ENCODE data around the gene NUP85.
"Not testable (repeated sequence)": the region's sequence is repeated elsewhere in the genome, so short reads cannot be mapped to it uniquely, and the experiment has no call there.

The NUP85 gene

GRCh38 chr17:75205793-75206163, 299 bp downstream of the NUP85 start:
- DNase-seq (ENCODE audit: low read depth, low spot score) = no peak

GRCh38 chr17:75207050-75207407, 1.6 kb downstream of the NUP85 start:
- not testable (repeated sequence) for DNase-seq (ENCODE audit: low read depth, low spot score)

- no peak for DNase-seq (ENCODE audit: low read depth, low spot score)
Observed at GRCh38 chr17:75207760-75208159, 2.3 kb downstream of the NUP85 start.

GRCh38 chr17:75208161-75208560, 2.7 kb downstream of the NUP85 start:
- no peak for DNase-seq (ENCODE audit: low read depth, low spot score)

GRCh38 chr17:75209061-75209460, 3.6 kb downstream of the NUP85 start:
- no peak for DNase-seq (ENCODE audit: low read depth, low spot score)

- DNase-seq (ENCODE audit: low read depth, low spot score) = no peak
Observed at GRCh38 chr17:75218131-75218530, 12.7 kb downstream of the NUP85 start.

- no peak for DNase-seq (ENCODE audit: low read depth, low spot score)
Observed at GRCh38 chr17:75219815-75220214, 14.3 kb downstream of the NUP85 start.

GRCh38 chr17:75225016-75225415, 19.5 kb downstream of the NUP85 start:
- no peak for DNase-seq (ENCODE audit: low read depth, low spot score)

GRCh38 chr17:75227729-75228128, 22.2 kb downstream of the NUP85 start:
- no peak for DNase-seq (ENCODE audit: low read depth, low spot score)

- no peak for DNase-seq (ENCODE audit: low read depth, low spot score)
Observed at GRCh38 chr17:75228305-75228704, 22.8 kb downstream of the NUP85 start.

- DNase-seq (ENCODE audit: low read depth, low spot score) = no peak
Observed at GRCh38 chr17:75228847-75229246, 23.4 kb downstream of the NUP85 start.

GRCh38 chr17:75231071-75231470, 25.6 kb downstream of the NUP85 start:
- no peak for DNase-seq (ENCODE audit: low read depth, low spot score)

GRCh38 chr17:75231741-75232464, 26.4 kb downstream of the NUP85 start:
- DNase-seq (ENCODE audit: low read depth, low spot score) = no peak

- no peak for DNase-seq (ENCODE audit: low read depth, low spot score)
Observed at GRCh38 chr17:75232786-75233185, 27.3 kb downstream of the NUP85 start.

- DNase-seq (ENCODE audit: low read depth, low spot score) = no peak
Observed at GRCh38 chr17:75237100-75238014, 31.9 kb downstream of the NUP85 start.

GRCh38 chr17:75238020-75238580, 32.6 kb downstream of the NUP85 start:
- no peak for DNase-seq (ENCODE audit: low read depth, low spot score)

GRCh38 chr17:75238684-75239191, 33.3 kb downstream of the NUP85 start:
- no peak for DNase-seq (ENCODE audit: low read depth, low spot score)

- DNase-seq (ENCODE audit: low read depth, low spot score) = no peak
Observed at GRCh38 chr17:75239214-75239613, 33.7 kb downstream of the NUP85 start.

GRCh38 chr17:75239778-75240393, 34.4 kb downstream of the NUP85 start:
- no peak for DNase-seq (ENCODE audit: low read depth, low spot score)

GRCh38 chr17:75240394-75241142, 35.1 kb downstream of the NUP85 start:
- no peak for DNase-seq (ENCODE audit: low read depth, low spot score)

- DNase-seq (ENCODE audit: low read depth, low spot score) = no peak
Observed at GRCh38 chr17:75241143-75241430, 35.6 kb downstream of the NUP85 start.

GRCh38 chr17:75241502-75241901, 36.0 kb downstream of the NUP85 start:
- no peak for DNase-seq (ENCODE audit: low read depth, low spot score)
